Esophagus muscularis mucosa (tissue), 4 donors: Measurements from ENCODE around the gene ZNF331.

Source experiments
- EP300 ChIP-seq: sonication (generic); formaldehyde crosslinking; IDR thresholded peaks from one replicate; pipeline ENCODE4 v1.6.1; 2017; ENCODE audit warnings: antibody characterized with exemption
- POLR2AphosphoS5 ChIP-seq, 2 donors: sonication (generic); formaldehyde crosslinking; IDR thresholded peaks; one replicate each; pipeline ENCODE4 v1.6.1; 2017; ENCODE audit warnings: antibody characterized with exemption in 2 of 2
- TF ChIP-seq, protein P1 (sequence below), 3 experiments: fragments of 200-600 bp in 2 of 3; fragments of 450-650 bp in 1 of 3; sonication (generic) in 2 of 3; IDR thresholded peaks; one replicate each; pipeline ENCODE4 v1.5.1; 2017 to 2019; ENCODE audit warnings: antibody characterized with exemption in 3 of 3, mild to moderate bottlenecking in 2 of 3, moderate library complexity in 1 of 3

DNA sequence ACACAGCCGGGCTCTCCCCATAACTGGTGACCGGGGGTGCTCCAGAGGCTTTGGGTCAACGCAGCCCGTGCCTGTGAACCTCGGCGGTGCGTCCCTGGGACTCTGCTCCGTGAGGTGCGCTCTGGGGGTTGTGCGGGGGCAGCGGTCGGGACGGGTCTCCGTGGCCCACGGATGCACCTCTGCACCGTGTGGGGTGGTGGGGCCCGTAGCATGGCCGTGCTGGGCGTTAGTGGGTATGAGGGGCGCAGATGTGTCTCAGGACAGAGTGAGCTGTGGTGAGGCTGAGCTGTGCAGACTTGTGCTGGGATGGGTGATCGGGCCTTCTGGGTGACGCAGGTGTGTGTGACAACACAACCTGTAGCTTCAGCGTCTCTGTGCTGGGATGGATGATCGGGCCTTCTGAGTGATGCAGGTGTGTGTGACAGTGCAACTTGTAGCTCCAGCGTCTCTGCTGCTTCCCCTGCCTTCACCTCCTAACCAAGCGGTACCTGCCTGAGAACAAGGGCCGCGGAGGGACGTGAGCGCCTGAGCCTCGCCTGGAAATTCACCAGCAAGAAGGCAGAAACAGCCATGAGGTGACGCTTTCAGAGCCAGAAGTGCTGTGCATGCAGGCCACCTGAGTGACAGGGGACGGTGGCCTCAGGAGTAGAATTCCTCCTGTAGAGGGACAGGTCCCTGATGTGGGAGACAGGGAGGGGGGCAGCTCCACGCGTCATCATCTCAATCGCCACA lies 599 bp downstream of the ZNF331 start:
- TF ChIP-seq, protein P1, sequence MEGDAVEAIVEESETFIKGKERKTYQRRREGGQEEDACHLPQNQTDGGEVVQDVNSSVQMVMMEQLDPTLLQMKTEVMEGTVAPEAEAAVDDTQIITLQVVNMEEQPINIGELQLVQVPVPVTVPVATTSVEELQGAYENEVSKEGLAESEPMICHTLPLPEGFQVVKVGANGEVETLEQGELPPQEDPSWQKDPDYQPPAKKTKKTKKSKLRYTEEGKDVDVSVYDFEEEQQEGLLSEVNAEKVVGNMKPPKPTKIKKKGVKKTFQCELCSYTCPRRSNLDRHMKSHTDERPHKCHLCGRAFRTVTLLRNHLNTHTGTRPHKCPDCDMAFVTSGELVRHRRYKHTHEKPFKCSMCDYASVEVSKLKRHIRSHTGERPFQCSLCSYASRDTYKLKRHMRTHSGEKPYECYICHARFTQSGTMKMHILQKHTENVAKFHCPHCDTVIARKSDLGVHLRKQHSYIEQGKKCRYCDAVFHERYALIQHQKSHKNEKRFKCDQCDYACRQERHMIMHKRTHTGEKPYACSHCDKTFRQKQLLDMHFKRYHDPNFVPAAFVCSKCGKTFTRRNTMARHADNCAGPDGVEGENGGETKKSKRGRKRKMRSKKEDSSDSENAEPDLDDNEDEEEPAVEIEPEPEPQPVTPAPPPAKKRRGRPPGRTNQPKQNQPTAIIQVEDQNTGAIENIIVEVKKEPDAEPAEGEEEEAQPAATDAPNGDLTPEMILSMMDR (IDR thresholded peaks at IDR 0.05): no peak
- TF ChIP-seq EP300 (no peak), POLR2AphosphoS5 (IDR thresholded peaks at IDR 0.05) (no peak)
